Epithelial cell of proximal tubule (primary cell): ENCODE data around the gene NET1. TPM values are rescaled to one million over a fixed set of nuclear protein-coding genes. Genes with fewer than 3 reads are reported as not detected.

ENCODE experiments used
- DNase-seq: peaks from one replicate; pipeline ENCODE4 v3.0.0-alpha.2; 2011; ENCODE audit warnings: low read depth
- H3K4me3 ChIP-seq: 2 replicates; pipeline ENCODE4 v1.5.1; 2011; ENCODE audit warnings: low read depth, mild to moderate bottlenecking, low read length
- CTCF ChIP-seq: conservative IDR thresholded peaks from 2 replicates; pipeline ENCODE4 v1.5.1; 2012; ENCODE audit warnings: low read depth, mild to moderate bottlenecking, low read length
- total RNA-seq: library from RNA; depleted of rRNA; stranded (reverse); fragments of >200 nt; gene quantifications from 2 replicates; pipeline ENCODE4 v1.2.3, GENCODE V29; 2015

Gene NET1
- total RNA-seq, 1 donor from 2014 or later = 122 TPM

- TF ChIP-seq CTCF = no peak
Measured at GRCh38 chr10:5387169-5387568, 25.2 kb upstream of the NET1 start.

GRCh38 chr10:5390607-5391205 lies 21.7 kb upstream of the NET1 start:
- no peak for TF ChIP-seq CTCF
- no peak for DNase-seq
- H3K4me3 ChIP-seq = no peak overlapping the region

More at GRCh38 chr10:5387169-5387568, 25.2 kb upstream of the NET1 start:
- no peak for DNase-seq
- H3K4me3 ChIP-seq = no peak overlapping the region

- H3K4me3 ChIP-seq = no peak overlapping the region
- TF ChIP-seq CTCF = no peak
Measured at GRCh38 chr10:5391790-5392189, 20.6 kb upstream of the NET1 start.

GRCh38 chr10:5393529-5393928 lies 18.8 kb upstream of the NET1 start:
- no peak overlapping the region for H3K4me3 ChIP-seq
- no peak for TF ChIP-seq CTCF
- no peak for DNase-seq

More at GRCh38 chr10:5391790-5392189, 20.6 kb upstream of the NET1 start:
- DNase-seq = no peak

- no peak for TF ChIP-seq CTCF
- DNase-seq = no peak
Measured at GRCh38 chr10:5395168-5395567, 17.2 kb upstream of the NET1 start.

GRCh38 chr10:5396556-5397300 lies 15.6 kb upstream of the NET1 start:
- DNase-seq = no peak

More at GRCh38 chr10:5395168-5395567, 17.2 kb upstream of the NET1 start:
- H3K4me3 ChIP-seq = no peak overlapping the region

More at GRCh38 chr10:5396556-5397300, 15.6 kb upstream of the NET1 start:
- TF ChIP-seq CTCF = no peak
- no peak overlapping the region for H3K4me3 ChIP-seq
